Psoas muscle (tissue), 8 donors: ENCODE measurements around the gene TSN. TPM values are rescaled to one million over a fixed set of nuclear protein-coding genes. Genes with fewer than 3 reads are reported as not detected.

Source experiments
- ATAC-seq, 4 donors: fragments of 200-7000 bp; cut with Tn5 transposase; one replicate each; pipeline ENCODE4 v1.9.1; 2020; ENCODE audit warnings: moderate library complexity in 3 of 4, mild to moderate bottlenecking in 2 of 4
- DNase-seq, 2 donors: peaks; one replicate each; pipeline ENCODE4 v3.0.0-alpha.2; 2020
- H3K27ac ChIP-seq: fragments of 200-600 bp; one replicate; pipeline ENCODE4 v1.8.0; 2022
- H3K27me3 ChIP-seq, 3 donors: fragments of 200-600 bp in 1 of 3; one replicate each; pipeline versions ENCODE4 v1.6.1 to v1.8.0; 2013 to 2022; ENCODE audit warnings: low read length in 2 of 3, mild to moderate bottlenecking in 2 of 3, moderate library complexity in 1 of 3; ENCODE audit not compliant: insufficient read depth in 3 of 3
- H3K36me3 ChIP-seq, 2 donors: fragments of 200-600 bp in 1 of 2; one replicate each; pipeline versions ENCODE4 v1.6.1 to v1.8.0; 2013 to 2022; ENCODE audit warnings: low read depth in 1 of 2, mild to moderate bottlenecking in 1 of 2, moderate library complexity in 1 of 2; ENCODE audit not compliant: insufficient read depth in 1 of 2
- H3K4me1 ChIP-seq: fragments of 200-600 bp; one replicate; pipeline ENCODE4 v1.8.0; 2022
- H3K4me3 ChIP-seq: fragments of 200-600 bp; one replicate; pipeline ENCODE4 v1.8.0; 2022; ENCODE audit warnings: mild to moderate bottlenecking
- H3K9me3 ChIP-seq: fragments of 200-600 bp; one replicate; pipeline ENCODE4 v1.8.0; 2022
- whole genome bisulfite sequencing, 3 donors: extraction: QIAGEN DNeasy Blood & Tissue Kit; methylation state at CpG; one replicate each; pipeline versions ENCODE4 v1.1.6 to v1.1.7; 2013; 5-methylcytosine and 5-hydroxymethylcytosine counted together
- intact Hi-C, 2 donors: fragments of 100-400 bp; cut with DNase I; formaldehyde crosslinking; loops; one replicate each; pipeline versions ENCODE4 v1.11.0 to v1.14.2; 2022
- polyA plus RNA-seq, 3 donors: library from polyadenylated mRNA; stranded (reverse); fragments of 200-250 nt; gene quantifications; one replicate each; pipeline ENCODE4 v1.2.3, GENCODE V29; 2013
- total RNA-seq, 4 donors: library from RNA; stranded (reverse); fragmentation: NEBNext Ultra II Directional in 2 of 4; extraction: Animal tissue kit (Norgen Biotek cat#: 25700) in 2 of 4; gene quantifications; one replicate each; pipeline versions ENCODE4 v1.2.1 to v1.2.4, GENCODE V29; 2021 to 2023
- TF ChIP-seq, protein P1 (sequence below): fragments of 200-600 bp; IDR thresholded peaks from one replicate; pipeline ENCODE4 v1.8.0; 2022; ENCODE audit warnings: antibody characterized with exemption
- donor health status: healthy with polysubstance abuse.
- donor health status: DM: no; HTN: no; CAD: no; lungs with moderate emphysema.
- donor health status: Bipolar disorder and iron deficiency.
- donor health status: healthy.
- donor health status: DM: yes; HTN: yes; CAD: no.
- donor health status: DM: no; HTN: no; CAD: no.
- donor health status: DM: no; HTN: no; CAD: no.
- donor health status: DM: yes; HTN: yes; CAD: no.

TSN gene
- total and polyA plus RNA-seq, 7 donors, result 25.0 to 68.4 (median 40.5) TPM

DNA sequence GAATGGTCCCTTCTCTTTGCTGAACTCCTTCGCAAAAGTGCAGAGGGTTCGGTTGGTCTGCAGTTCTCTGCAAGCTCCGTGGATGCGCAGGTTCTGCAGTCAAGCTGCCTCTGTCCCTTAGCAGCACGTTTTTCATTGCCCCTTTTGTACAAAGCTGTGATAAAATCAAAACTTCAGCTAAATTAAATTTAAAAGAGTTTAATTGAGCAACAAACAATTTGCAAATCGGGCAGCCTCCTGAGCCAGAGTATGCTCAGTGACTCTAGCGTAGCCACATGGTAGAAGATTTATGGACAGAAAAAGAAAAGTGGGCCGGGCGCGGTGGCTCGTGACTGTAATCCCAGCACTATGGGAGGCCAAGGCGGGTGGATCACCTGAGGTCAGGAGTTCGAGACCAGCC is 18.8 kb downstream of the TSN start:
- DNase-seq, result no peak
- Histone ChIP-seq H3K9me3 (no peaks in the 10 kb centered on the region), H3K4me3 (no peak overlapping the region), H3K27me3 (no peaks in the 10 kb centered on the region), H3K27ac (no peak overlapping the region), H3K36me3 (peaks cover 0 to 22% of the 10 kb centered on the region in 2 donors), H3K4me1 (no peaks in the 10 kb centered on the region)
- intact Hi-C loops, result no loop called here
- WGBS, 3 donors, result 86 to 89% (median 88%) methylated on average over 13 of the region's 13 CpGs
- ATAC-seq, result no peak
- TF ChIP-seq, protein P1, sequence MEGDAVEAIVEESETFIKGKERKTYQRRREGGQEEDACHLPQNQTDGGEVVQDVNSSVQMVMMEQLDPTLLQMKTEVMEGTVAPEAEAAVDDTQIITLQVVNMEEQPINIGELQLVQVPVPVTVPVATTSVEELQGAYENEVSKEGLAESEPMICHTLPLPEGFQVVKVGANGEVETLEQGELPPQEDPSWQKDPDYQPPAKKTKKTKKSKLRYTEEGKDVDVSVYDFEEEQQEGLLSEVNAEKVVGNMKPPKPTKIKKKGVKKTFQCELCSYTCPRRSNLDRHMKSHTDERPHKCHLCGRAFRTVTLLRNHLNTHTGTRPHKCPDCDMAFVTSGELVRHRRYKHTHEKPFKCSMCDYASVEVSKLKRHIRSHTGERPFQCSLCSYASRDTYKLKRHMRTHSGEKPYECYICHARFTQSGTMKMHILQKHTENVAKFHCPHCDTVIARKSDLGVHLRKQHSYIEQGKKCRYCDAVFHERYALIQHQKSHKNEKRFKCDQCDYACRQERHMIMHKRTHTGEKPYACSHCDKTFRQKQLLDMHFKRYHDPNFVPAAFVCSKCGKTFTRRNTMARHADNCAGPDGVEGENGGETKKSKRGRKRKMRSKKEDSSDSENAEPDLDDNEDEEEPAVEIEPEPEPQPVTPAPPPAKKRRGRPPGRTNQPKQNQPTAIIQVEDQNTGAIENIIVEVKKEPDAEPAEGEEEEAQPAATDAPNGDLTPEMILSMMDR, result no peak

DNA sequence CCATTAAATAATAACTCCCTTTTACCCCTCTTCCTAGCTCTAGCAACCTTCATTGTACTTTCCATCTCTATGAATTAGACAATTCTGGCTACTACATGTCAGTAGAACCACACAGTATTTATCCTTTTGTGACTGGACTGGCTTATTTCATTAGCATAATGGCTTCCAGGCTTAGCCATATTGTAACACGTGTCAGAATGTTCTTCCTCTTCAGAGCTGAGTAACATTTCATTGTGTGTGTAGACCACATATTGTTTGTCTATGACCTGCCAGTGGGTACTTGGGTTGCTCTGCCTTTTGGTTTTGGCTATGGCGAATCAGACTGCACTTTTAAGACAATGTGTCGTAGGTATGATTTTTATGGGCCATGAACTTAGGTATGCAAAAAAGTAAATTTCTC is 20.9 kb downstream of the TSN start:
- WGBS, 3 donors, result 79 to 84% (median 82%) methylated on average over 3 of the region's 3 CpGs
- ATAC-seq, result no peak
- H3K27me3 ChIP-seq, result no peaks in the 10 kb centered on the region
- TF ChIP-seq, protein P1, result no peak
- peaks cover 0 to under 1% of the 10 kb centered on the region in 2 donors for H3K36me3 ChIP-seq
- H3K9me3 ChIP-seq, result no peaks in the 10 kb centered on the region
- H3K4me1 ChIP-seq, result no peaks in the 10 kb centered on the region
- H3K27ac ChIP-seq, result no peak overlapping the region
- intact Hi-C loops, result no loop called here
- no peak overlapping the region for H3K4me3 ChIP-seq
- DNase-seq, result no peak

DNA sequence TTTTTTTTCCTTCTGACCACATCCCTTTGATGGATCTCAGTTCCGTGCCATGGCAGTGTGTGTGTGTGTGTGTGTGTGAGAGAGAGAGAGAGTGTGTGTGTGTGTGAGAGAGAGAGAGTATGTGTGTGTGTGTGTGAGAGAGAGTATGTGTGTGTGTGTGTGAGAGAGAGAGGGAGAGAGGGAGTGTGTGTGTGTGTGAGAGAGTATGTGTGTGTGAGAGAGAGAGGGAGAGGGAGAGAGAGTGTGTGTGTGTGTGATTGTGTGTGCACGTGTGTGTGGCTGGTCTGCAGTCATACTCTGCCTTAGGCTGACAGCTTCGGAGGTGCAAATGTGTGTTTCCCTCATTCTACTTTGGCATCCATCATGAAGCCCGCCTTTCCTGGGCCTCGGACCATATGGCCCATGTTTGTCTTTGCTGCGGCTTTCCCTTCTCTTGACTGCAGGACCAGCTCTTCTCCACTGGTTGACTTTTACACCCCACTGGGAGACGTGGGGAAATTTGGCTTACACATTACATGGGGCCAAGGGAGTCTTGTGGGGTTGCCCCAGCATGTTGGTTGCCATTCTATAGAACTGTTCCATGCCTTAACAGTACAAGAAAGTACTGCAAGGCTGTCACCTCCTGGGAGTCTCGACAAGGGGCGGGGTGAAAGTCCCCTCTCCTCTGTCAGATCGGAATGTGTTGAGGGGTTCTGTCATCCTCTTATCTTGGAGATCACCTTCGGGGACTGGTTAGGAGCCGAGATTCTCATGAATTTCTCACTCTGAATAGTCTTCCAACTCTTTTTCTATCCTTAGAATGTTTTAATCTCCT is 21.6 kb downstream of the TSN start:
- DNase-seq (no peak), ATAC-seq (no peak)
- 62 to 69% (median 65%) methylated on average over 12 of the region's 12 CpGs for WGBS, 3 donors

DNA sequence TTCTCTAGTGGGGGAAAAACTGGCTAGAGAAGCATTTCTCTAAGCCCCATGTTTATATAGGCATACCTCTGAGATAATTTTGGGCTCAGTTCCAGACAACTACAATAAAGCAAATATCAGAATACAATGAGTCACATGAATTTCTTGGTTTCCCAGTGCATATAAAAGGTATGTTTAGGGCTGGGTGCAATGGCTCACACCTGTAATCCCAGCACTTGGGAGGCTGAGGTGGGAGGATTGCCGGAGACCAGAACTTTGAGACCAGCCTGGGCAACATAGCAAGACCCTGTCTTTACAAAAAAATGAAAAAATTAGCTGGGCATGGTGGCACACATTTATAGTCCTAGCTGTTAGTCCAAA is 22.2 kb downstream of the TSN start:
- intact Hi-C loops, result no loop called here

More for the DNA sequence above, 21.6 kb downstream of the TSN start:
- intact Hi-C loops, result no loop called here
- Histone ChIP-seq H3K27ac (no peak overlapping the region), H3K36me3 (no peaks in the 10 kb centered on the region), H3K4me1 (no peaks in the 10 kb centered on the region), H3K4me3 (no peak overlapping the region), H3K9me3 (no peaks in the 10 kb centered on the region), H3K27me3 (no peaks in the 10 kb centered on the region)
- TF ChIP-seq, protein P1, result no peak

More for the DNA sequence above, 22.2 kb downstream of the TSN start:
- H3K4me1 ChIP-seq, result no peaks in the 10 kb centered on the region
- TF ChIP-seq, protein P1, result no peak
- WGBS, 3 donors, result 95 to 100% (median 97%) methylated on average over 1 of the region's 1 CpG
- H3K27me3 ChIP-seq, result no peaks in the 10 kb centered on the region
- ATAC-seq (no peak), DNase-seq (no peak)
- no peaks in the 10 kb centered on the region for H3K9me3 ChIP-seq
- H3K27ac ChIP-seq, result no peak overlapping the region
- H3K4me3 ChIP-seq, result no peak overlapping the region
- H3K36me3 ChIP-seq, result no peaks in the 10 kb centered on the region
